Colonic mucosa (tissue), 4 donors: Measurements from ENCODE around the gene IL5RA. TPM values are rescaled to one million over a fixed set of nuclear protein-coding genes. Genes with fewer than 3 reads are reported as not detected.

ENCODE experiments used
- DNase-seq: peaks from one replicate; pipeline ENCODE4 v3.0.0-alpha.2; 2020
- H3K27ac ChIP-seq: fragments of 200-600 bp; one replicate; pipeline ENCODE4 v1.8.0; 2021
- H3K27me3 ChIP-seq: fragments of 200-600 bp; one replicate; pipeline ENCODE4 v1.8.0; 2021
- H3K36me3 ChIP-seq: fragments of 200-600 bp; one replicate; pipeline ENCODE4 v1.8.0; 2021
- H3K4me1 ChIP-seq: fragments of 200-600 bp; one replicate; pipeline ENCODE4 v1.8.0; 2021; ENCODE audit warnings: mild to moderate bottlenecking
- H3K4me3 ChIP-seq: fragments of 200-600 bp; one replicate; pipeline ENCODE4 v1.8.0; 2021
- H3K9ac ChIP-seq, 2 donors: one replicate each; pipeline ENCODE4 v1.7.0; 2013; ENCODE audit warnings: control low read depth in 2 of 2, low read depth in 2 of 2, low read length in 2 of 2
- H3K9me3 ChIP-seq: fragments of 200-600 bp; one replicate; pipeline ENCODE4 v1.8.0; 2021
- CTCF ChIP-seq: fragments of 200-600 bp; IDR thresholded peaks from one replicate; pipeline ENCODE4 v1.8.0; 2022; ENCODE audit warnings: antibody characterized with exemption, mild to moderate bottlenecking
- intact Hi-C: fragments of 100-400 bp; cut with DNase I; formaldehyde crosslinking; loops from one replicate; pipeline ENCODE4 v1.14.1; 2022
- total RNA-seq, 2 donors: library from RNA; stranded (reverse); fragmentation: NEBNext Ultra II Directional in 1 of 2; extraction: Animal tissue kit (Norgen Biotek cat#: 25700) in 1 of 2; gene quantifications; one replicate each; pipeline ENCODE4 v1.2.1, GENCODE V29; 2021
- donor health status: healthy.
- donor health status: DM: no; HTN: no; CAD: no.
- donor health status: DM: no; HTN: no; CAD: no.

Gene IL5RA
- total RNA-seq, 2 donors from 2014 or later: 0.15 to 0.21 TPM

- Histone ChIP-seq H3K4me1 (no peaks in the 10 kb centered on the region), H3K27ac (no peak overlapping the region), H3K4me3 (no peak overlapping the region), H3K9ac (no peak overlapping the region), H3K9me3 (no peaks in the 10 kb centered on the region), H3K27me3 (no peaks in the 10 kb centered on the region), H3K36me3 (peaks cover 13% of the 10 kb centered on the region)
- no peak for TF ChIP-seq CTCF
- DNase-seq: no peak
- intact Hi-C loops: no loop called here
Measured at GRCh38 chr3:3145831-3146230, 35.7 kb upstream of the IL5RA start.

- no peak overlapping the region for H3K4me3 ChIP-seq
- DNase-seq: no peak
- no peaks in the 10 kb centered on the region for H3K27me3 ChIP-seq
- H3K9me3 ChIP-seq: no peaks in the 10 kb centered on the region
- H3K4me1 ChIP-seq: peaks cover 4% of the 10 kb centered on the region
- intact Hi-C loops: no loop called here
- no peak for TF ChIP-seq CTCF
- H3K36me3 ChIP-seq: peaks cover 9% of the 10 kb centered on the region
- H3K27ac ChIP-seq: no peak overlapping the region
- H3K9ac ChIP-seq: no peak overlapping the region
Measured at GRCh38 chr3:3141939-3142338, 31.8 kb upstream of the IL5RA start.

- Histone ChIP-seq H3K4me3 (no peak overlapping the region), H3K36me3 (peaks cover 5% of the 10 kb centered on the region), H3K9ac (no peak overlapping the region), H3K27ac (peak overlapping the region; percentile 43), H3K4me1 (peaks cover 8% of the 10 kb centered on the region), H3K27me3 (no peaks in the 10 kb centered on the region), H3K9me3 (no peaks in the 10 kb centered on the region)
- intact Hi-C loops: loop anchor here (5.0 kb wide), 1 partner anchor 35 kb away; no protein-coding TSS in a partner anchor
- no peak for TF ChIP-seq CTCF
- DNase-seq: no peak
Measured at GRCh38 chr3:3137526-3137925, 27.4 kb upstream of the IL5RA start.

GRCh38 chr3:3134750-3135448 lies 24.7 kb upstream of the IL5RA start:
- H3K27me3 ChIP-seq: no peaks in the 10 kb centered on the region
- TF ChIP-seq CTCF: no peak
- no peak overlapping the region for H3K4me3 ChIP-seq
- DNase-seq: no peak
- intact Hi-C loops: loop anchor here (5.0 kb wide), 1 partner anchor 37 kb away; no protein-coding TSS in a partner anchor
- H3K9me3 ChIP-seq: no peaks in the 10 kb centered on the region
- H3K9ac ChIP-seq: no peak overlapping the region
- H3K4me1 ChIP-seq: peaks cover 8% of the 10 kb centered on the region
- no peaks in the 10 kb centered on the region for H3K36me3 ChIP-seq
- H3K27ac ChIP-seq: no peak overlapping the region

- no peak overlapping the region for H3K9ac ChIP-seq
- DNase-seq: no peak
- intact Hi-C loops: no loop called here
- H3K9me3 ChIP-seq: no peaks in the 10 kb centered on the region
- H3K27me3 ChIP-seq: no peaks in the 10 kb centered on the region
- TF ChIP-seq CTCF: no peak
- peaks cover 8% of the 10 kb centered on the region for H3K4me1 ChIP-seq
- no peak overlapping the region for H3K4me3 ChIP-seq
- no peak overlapping the region for H3K27ac ChIP-seq
- H3K36me3 ChIP-seq: peaks cover 6% of the 10 kb centered on the region
Measured at GRCh38 chr3:3133500-3133899, 23.3 kb upstream of the IL5RA start.
